Lung (tissue), 12 donors: Measurements from ENCODE around the gene NPC1. TPM values are rescaled to one million over a fixed set of nuclear protein-coding genes. Genes with fewer than 3 reads are reported as not detected.

Source experiments
- ATAC-seq: fragments of 200-7000 bp; cut with Tn5 transposase; one replicate; pipeline ENCODE4 v1.9.1; 2020; ENCODE audit warnings: moderate number of reproducible peaks; ENCODE audit not compliant: insufficient read depth, low FRiP score
- DNase-seq, 3 donors: peaks; one replicate each; pipeline ENCODE4 v3.0.0-alpha.2; 2013 to 2017
- H3K27ac ChIP-seq, 2 donors: one replicate each; pipeline ENCODE4 v1.5.1; 2013; ENCODE audit warnings: mild to moderate bottlenecking in 2 of 2, moderate library complexity in 2 of 2, control low read depth in 1 of 2, inconsistent platforms in 1 of 2, low read depth in 1 of 2, low read length in 1 of 2
- H3K27me3 ChIP-seq, 3 donors: one replicate each; pipeline ENCODE4 v1.5.1; 2013; ENCODE audit warnings: low read length in 2 of 3; ENCODE audit not compliant: control insufficient read depth in 3 of 3, insufficient read depth in 3 of 3
- H3K36me3 ChIP-seq, 4 donors: one replicate each; pipeline ENCODE4 v1.5.1; 2013; ENCODE audit warnings: low read length in 4 of 4, mild to moderate bottlenecking in 1 of 4, moderate library complexity in 1 of 4; ENCODE audit not compliant: control insufficient read depth in 4 of 4, insufficient read depth in 4 of 4
- H3K4me1 ChIP-seq, 5 donors: one replicate each; pipeline ENCODE4 v1.5.1; 2013; ENCODE audit warnings: low read length in 5 of 5, mild to moderate bottlenecking in 2 of 5, moderate library complexity in 1 of 5; ENCODE audit not compliant: control insufficient read depth in 5 of 5, insufficient read depth in 5 of 5
- H3K4me3 ChIP-seq: one replicate; pipeline ENCODE4 v1.5.1; 2013; ENCODE audit warnings: mild to moderate bottlenecking, control low read depth, moderate library complexity
- H3K9ac ChIP-seq, 2 donors: one replicate each; pipeline ENCODE4 v1.5.1; 2013; ENCODE audit warnings: low read length in 2 of 2, control low read depth in 1 of 2; ENCODE audit not compliant: insufficient read depth in 1 of 2
- H3K9me3 ChIP-seq, 4 donors: one replicate each; pipeline ENCODE4 v1.5.1; 2013; ENCODE audit warnings: low read length in 3 of 4, mild to moderate bottlenecking in 1 of 4, moderate library complexity in 1 of 4; ENCODE audit not compliant: control insufficient read depth in 4 of 4, insufficient read depth in 3 of 4
- CTCF ChIP-seq: IDR thresholded peaks from 2 replicates; pipeline ENCODE4 v1.5.1; 2012; ENCODE audit warnings: mild to moderate bottlenecking; ENCODE audit errors: control extremely low read depth, extremely low read depth
- WGBS, 2 donors: extraction: QIAGEN DNeasy Blood & Tissue Kit; methylation state at CpG; one replicate each; pipeline ENCODE4 v1.1.7; 2013; 5-methylcytosine and 5-hydroxymethylcytosine counted together
- polyA plus RNA-seq, 2 donors: library from polyadenylated mRNA; stranded (reverse); fragments of 200-250 nt; gene quantifications; one replicate each; pipeline ENCODE4 v1.2.1, GENCODE V29; 2013
- total RNA-seq, 2 donors: library from RNA; depleted of rRNA in 1 of 2; stranded (reverse); fragments of >200 nt in 1 of 2; gene quantifications; one replicate each; pipeline ENCODE4 v1.2.1, GENCODE V29; 2014 to 2021
- donor health status: control.
- donor health status: control.
- donor health status: Bipolar disorder and iron deficiency.
- donor health status: healthy.
- donor health status: DM: yes; HTN: yes; CAD: no.

Gene NPC1
- total and polyA plus RNA-seq, 4 donors = 47.7 to 143 (median 73.0) TPM

- Histone ChIP-seq H3K9me3 (no peaks in the 10 kb centered on the region), H3K36me3 (no peaks in the 10 kb centered on the region), H3K27me3 (peaks cover 0 to 3% (median 0%) of the 10 kb centered on the region in 3 donors), H3K4me1 (no peaks in the 10 kb centered on the region), H3K9ac (no peak overlapping the region), H3K27ac (no peak overlapping the region), H3K4me3 (no peak overlapping the region)
- no peak for TF ChIP-seq CTCF
- 93 to 100% methylated on average over 2 of the region's 2 CpGs for WGBS, 2 donors
- DNase-seq (no peak), ATAC-seq (no peak)
These were observed 6.6 kb upstream of the NPC1 start for GRCh38 chr18:23592911-23593310.

- no peak overlapping the region for H3K9ac ChIP-seq
- no peak for ATAC-seq
- peaks cover 0 to 3% (median 0%) of the 10 kb centered on the region in 4 donors for H3K36me3 ChIP-seq
- H3K27me3 ChIP-seq = no peaks in the 10 kb centered on the region
- no peak for DNase-seq
- H3K9me3 ChIP-seq = no peaks in the 10 kb centered on the region
- H3K4me3 ChIP-seq = no peak overlapping the region
- 1 to 88% methylated on average over 1 of the region's 1 CpG for WGBS, 2 donors
- TF ChIP-seq CTCF = no peak
- H3K27ac ChIP-seq = no peak overlapping the region
- no peaks in the 10 kb centered on the region for H3K4me1 ChIP-seq
These were observed 4.7 kb upstream of the NPC1 start for GRCh38 chr18:23591011-23591410.

GRCh38 chr18:23588836-23589560 lies 2.7 kb upstream of the NPC1 start:
- no peak for DNase-seq

More at GRCh38 chr18:23588836-23589560, 2.7 kb upstream of the NPC1 start:
- no peak for TF ChIP-seq CTCF
- H3K9me3 ChIP-seq = no peaks in the 10 kb centered on the region
- H3K4me1 ChIP-seq = peaks cover 0 to 11% (median 5%) of the 10 kb centered on the region in 5 donors
- no peak overlapping the region for H3K9ac ChIP-seq
- H3K27ac ChIP-seq = no peak overlapping the region
- no peaks in the 10 kb centered on the region for H3K27me3 ChIP-seq
- H3K36me3 ChIP-seq = peaks cover 0 to 3% (median 0%) of the 10 kb centered on the region in 4 donors
- ATAC-seq = no peak
- WGBS, 2 donors = 90% methylated on average over 11 of the region's 11 CpGs
- no peak overlapping the region for H3K4me3 ChIP-seq
